WTC11 (cell line): ENCODE results near the gene F10. TPM values are rescaled to one million over a fixed set of nuclear protein-coding genes. Genes with fewer than 3 reads are reported as not detected.

Experiments
- ATAC-seq: fragments of 200-7000 bp; cut with Tn5 transposase; 2 replicates; pipeline ENCODE4 v1.10.0; 2021; ENCODE audit warnings: mild to moderate bottlenecking, moderate library complexity
- CTCF ChIA-PET: fragments of 300-600 bp; sonication (Branson Sonifier 250); formaldehyde crosslinking; loops from one replicate; lab custom pipeline; 2021; ENCODE audit warnings: antibody characterized with exemption; lab: Charles Lee
- POLR2A ChIA-PET: fragments of 350-600 bp; sonication (Branson Sonifier 250); formaldehyde crosslinking; loops from one replicate; lab custom pipeline; 2021; ENCODE audit warnings: antibody characterized with exemption; lab: Charles Lee
- DNase-seq: peaks from one replicate; pipeline ENCODE4 v3.0.0; 2021; ENCODE audit warnings: low spot score
- H3K27ac Mint-ChIP-seq: 2 replicates; pipeline ENCODE4 v1.8.0; 2021; ENCODE audit warnings: mixed read lengths
- H3K27me3 Mint-ChIP-seq: 2 replicates; pipeline ENCODE4 v1.8.0; 2021; ENCODE audit warnings: low read depth, mild to moderate bottlenecking, moderate library complexity, mixed read lengths
- H3K36me3 Mint-ChIP-seq: 2 replicates; pipeline ENCODE4 v1.8.0; 2021; ENCODE audit warnings: mixed read lengths
- H3K4me1 Mint-ChIP-seq: 2 replicates; pipeline ENCODE4 v1.8.0; 2022; ENCODE audit warnings: mixed read lengths
- H3K4me3 Mint-ChIP-seq: 2 replicates; pipeline ENCODE4 v1.8.0; 2021; ENCODE audit warnings: mild to moderate bottlenecking, moderate library complexity, mixed read lengths
- H3K9me3 Mint-ChIP-seq: 2 replicates; pipeline ENCODE4 v1.8.0; 2021; ENCODE audit warnings: mixed read lengths
- AR ChIP-seq: fragments of 250-450 bp; sonication (Bioruptor Pico); IDR thresholded peaks from 2 replicates; pipeline ENCODE4 v1.9.0; 2021; ENCODE audit warnings: mild to moderate bottlenecking
- CDX4 ChIP-seq: fragments of 250-450 bp; sonication (Bioruptor Pico); IDR thresholded peaks from 2 replicates; pipeline ENCODE4 v1.9.0; 2021; ENCODE audit warnings: moderate library complexity, mild to moderate bottlenecking, inconsistent platforms, borderline replicate concordance
- CREM ChIP-seq: sonication (generic); formaldehyde crosslinking; IDR thresholded peaks from 2 replicates; pipeline ENCODE4 v1.8.1; 2022; ENCODE audit warnings: mild to moderate bottlenecking, missing genetic modification reagents, moderate library complexity
- ESRRA ChIP-seq: sonication (generic); formaldehyde crosslinking; IDR thresholded peaks from 2 replicates; pipeline ENCODE4 v1.8.1; 2022; ENCODE audit warnings: mild to moderate bottlenecking, missing genetic modification reagents, borderline replicate concordance
- FOXP1 ChIP-seq: sonication (generic); formaldehyde crosslinking; IDR thresholded peaks from 2 replicates; pipeline ENCODE4 v1.8.0; 2022; ENCODE audit warnings: missing genetic modification reagents, mild to moderate bottlenecking, moderate library complexity, borderline replicate concordance
- GABPB1 ChIP-seq: sonication (generic); formaldehyde crosslinking; IDR thresholded peaks from 2 replicates; pipeline ENCODE4 v1.8.1; 2023; ENCODE audit warnings: mild to moderate bottlenecking, missing genetic modification reagents
- MLX ChIP-seq: sonication (generic); formaldehyde crosslinking; IDR thresholded peaks from 2 replicates; pipeline ENCODE4 v1.8.1; 2023; ENCODE audit warnings: mild to moderate bottlenecking, missing genetic modification reagents, moderate library complexity
- MXD4 ChIP-seq: fragments of 250-450 bp; sonication (Bioruptor Pico); IDR thresholded peaks from 2 replicates; pipeline ENCODE4 v1.8.0; 2021; ENCODE audit warnings: mild to moderate bottlenecking, moderate library complexity, borderline replicate concordance
- NFE2L1 ChIP-seq: sonication (generic); formaldehyde crosslinking; IDR thresholded peaks from 2 replicates; pipeline ENCODE4 v1.8.1; 2023; ENCODE audit warnings: missing genetic modification reagents
- PRRX2 ChIP-seq: fragments of 250-450 bp; sonication (Bioruptor Pico); IDR thresholded peaks from 2 replicates; pipeline ENCODE4 v1.8.0; 2021; ENCODE audit warnings: mild to moderate bottlenecking
- RELA ChIP-seq: sonication (generic); formaldehyde crosslinking; IDR thresholded peaks from 2 replicates; pipeline ENCODE4 v1.8.1; 2022; ENCODE audit warnings: missing genetic modification reagents, mild to moderate bottlenecking, borderline replicate concordance
- ZNF138 ChIP-seq: sonication (generic); formaldehyde crosslinking; conservative IDR thresholded peaks from 2 replicates; pipeline ENCODE4 v1.8.1; 2022; ENCODE audit warnings: mild to moderate bottlenecking, moderate library complexity, missing genetic modification reagents
- ZNF423 ChIP-seq: fragments of 250-450 bp; sonication (Bioruptor Pico); IDR thresholded peaks from 2 replicates; pipeline ENCODE4 v2.1.2; 2022; ENCODE audit warnings: mild to moderate bottlenecking, moderate library complexity
- total RNA-seq: library from RNA; stranded (reverse); gene quantifications from 3 replicates; pipeline ENCODE4 v1.2.3, GENCODE V29; 2021
- TF ChIP-seq, protein P1 (sequence below): sonication (generic); formaldehyde crosslinking; IDR thresholded peaks from 2 replicates; pipeline ENCODE4 v1.8.1; 2023; ENCODE audit warnings: mild to moderate bottlenecking, missing genetic modification reagents, moderate library complexity
- TF ChIP-seq, protein P2 (sequence below): sonication (generic); formaldehyde crosslinking; IDR thresholded peaks from 2 replicates; pipeline ENCODE4 v1.8.1; 2022; ENCODE audit warnings: low read depth, missing genetic modification reagents, borderline replicate concordance
- TF ChIP-seq, protein P3 (sequence below): sonication (generic); formaldehyde crosslinking; conservative IDR thresholded peaks from 2 replicates; pipeline ENCODE4 v1.8.1; 2023; ENCODE audit warnings: mild to moderate bottlenecking, low read depth, missing genetic modification reagents, moderate library complexity

The F10 gene
- total RNA-seq, 1 experiment from 2014 or later, result 0.87 TPM

DNA sequence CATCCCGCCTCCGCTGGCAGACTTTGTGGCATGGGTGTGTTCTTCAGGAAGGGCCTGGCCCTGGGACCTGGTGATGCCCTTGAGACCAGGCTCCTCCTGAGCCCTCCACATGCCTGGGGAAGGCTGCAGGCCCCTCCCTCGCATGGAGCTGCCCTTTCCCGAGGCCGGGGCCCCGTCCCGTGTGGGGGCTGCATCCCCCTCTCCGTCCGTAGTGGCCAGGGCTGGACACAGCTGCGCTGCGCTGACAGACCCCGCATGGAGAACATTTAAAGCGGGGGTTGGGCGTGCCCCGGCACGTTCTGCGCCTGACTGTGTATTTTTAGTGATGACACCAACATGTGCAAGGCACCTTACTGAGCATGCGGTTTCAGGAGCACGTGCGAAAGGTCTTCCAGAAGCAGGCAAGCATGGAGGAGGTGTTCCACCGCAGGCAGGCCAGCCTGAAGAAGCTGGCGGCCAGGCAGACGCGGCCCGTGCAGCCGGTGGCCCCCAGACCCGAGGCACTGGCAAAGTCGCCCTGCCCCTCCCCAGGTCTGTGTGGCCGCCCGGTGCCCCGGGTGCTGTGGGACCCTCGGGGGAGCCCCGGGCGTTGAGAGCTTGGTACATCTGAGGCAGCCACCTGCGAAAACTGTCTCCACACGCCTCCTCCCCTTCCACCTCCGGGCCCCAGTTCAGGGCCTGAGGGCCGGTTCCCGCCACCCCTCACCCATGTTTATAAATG lies 45.8 kb upstream of the F10 start:
- no peaks in the 10 kb centered on the region for H3K9me3 Mint-ChIP-seq
- no peaks in the 10 kb centered on the region for H3K27me3 Mint-ChIP-seq
- ATAC-seq, result no peak
- CTCF ChIA-PET, result interaction anchor here (1.5 to 3.4 kb wide), 2 partner anchors 9 to 47 kb away, joined by 4 to 17 read pairs; no protein-coding TSS in a partner anchor
- no peaks in the 10 kb centered on the region for H3K36me3 Mint-ChIP-seq
- TF ChIP-seq ESRRA, result no peak
- H3K4me3 Mint-ChIP-seq, result no peak overlapping the region
- DNase-seq, result no peak
- H3K27ac Mint-ChIP-seq, result peak overlapping the region; percentile 83; the same call in 1 of the 2 replicates
- no peaks in the 10 kb centered on the region for H3K4me1 Mint-ChIP-seq
- POLR2A ChIA-PET, result no interaction called here

GRCh38 chr13:113077566-113077952 lies 45.0 kb upstream of the F10 start:
- DNase-seq (no peak), ATAC-seq (no peak)
- CTCF ChIA-PET, result interaction anchor here (1.5 to 3.4 kb wide), 2 partner anchors 8 to 48 kb away, joined by 4 to 17 read pairs; no protein-coding TSS in a partner anchor
- TF ChIP-seq GABPB1 (CRISPR knock-in tag), result no peak
- TF ChIP-seq, protein P1, sequence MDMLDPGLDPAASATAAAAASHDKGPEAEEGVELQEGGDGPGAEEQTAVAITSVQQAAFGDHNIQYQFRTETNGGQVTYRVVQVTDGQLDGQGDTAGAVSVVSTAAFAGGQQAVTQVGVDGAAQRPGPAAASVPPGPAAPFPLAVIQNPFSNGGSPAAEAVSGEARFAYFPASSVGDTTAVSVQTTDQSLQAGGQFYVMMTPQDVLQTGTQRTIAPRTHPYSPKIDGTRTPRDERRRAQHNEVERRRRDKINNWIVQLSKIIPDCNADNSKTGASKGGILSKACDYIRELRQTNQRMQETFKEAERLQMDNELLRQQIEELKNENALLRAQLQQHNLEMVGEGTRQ (CRISPR knock-in tag), result no peak
- no peak for TF ChIP-seq PRRX2 (CRISPR knock-in tag)
- no peak for TF ChIP-seq ZNF138
- TF ChIP-seq, protein P2, sequence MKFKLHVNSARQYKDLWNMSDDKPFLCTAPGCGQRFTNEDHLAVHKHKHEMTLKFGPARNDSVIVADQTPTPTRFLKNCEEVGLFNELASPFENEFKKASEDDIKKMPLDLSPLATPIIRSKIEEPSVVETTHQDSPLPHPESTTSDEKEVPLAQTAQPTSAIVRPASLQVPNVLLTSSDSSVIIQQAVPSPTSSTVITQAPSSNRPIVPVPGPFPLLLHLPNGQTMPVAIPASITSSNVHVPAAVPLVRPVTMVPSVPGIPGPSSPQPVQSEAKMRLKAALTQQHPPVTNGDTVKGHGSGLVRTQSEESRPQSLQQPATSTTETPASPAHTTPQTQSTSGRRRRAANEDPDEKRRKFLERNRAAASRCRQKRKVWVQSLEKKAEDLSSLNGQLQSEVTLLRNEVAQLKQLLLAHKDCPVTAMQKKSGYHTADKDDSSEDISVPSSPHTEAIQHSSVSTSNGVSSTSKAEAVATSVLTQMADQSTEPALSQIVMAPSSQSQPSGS (CRISPR knock-in tag), result no peak
- TF ChIP-seq MLX (CRISPR knock-in tag), result no peak
- TF ChIP-seq MXD4 (CRISPR knock-in tag), result no peak
- no peak for TF ChIP-seq CREM (CRISPR knock-in tag)
- TF ChIP-seq RELA (CRISPR knock-in tag), result no peak
- TF ChIP-seq, protein P3, sequence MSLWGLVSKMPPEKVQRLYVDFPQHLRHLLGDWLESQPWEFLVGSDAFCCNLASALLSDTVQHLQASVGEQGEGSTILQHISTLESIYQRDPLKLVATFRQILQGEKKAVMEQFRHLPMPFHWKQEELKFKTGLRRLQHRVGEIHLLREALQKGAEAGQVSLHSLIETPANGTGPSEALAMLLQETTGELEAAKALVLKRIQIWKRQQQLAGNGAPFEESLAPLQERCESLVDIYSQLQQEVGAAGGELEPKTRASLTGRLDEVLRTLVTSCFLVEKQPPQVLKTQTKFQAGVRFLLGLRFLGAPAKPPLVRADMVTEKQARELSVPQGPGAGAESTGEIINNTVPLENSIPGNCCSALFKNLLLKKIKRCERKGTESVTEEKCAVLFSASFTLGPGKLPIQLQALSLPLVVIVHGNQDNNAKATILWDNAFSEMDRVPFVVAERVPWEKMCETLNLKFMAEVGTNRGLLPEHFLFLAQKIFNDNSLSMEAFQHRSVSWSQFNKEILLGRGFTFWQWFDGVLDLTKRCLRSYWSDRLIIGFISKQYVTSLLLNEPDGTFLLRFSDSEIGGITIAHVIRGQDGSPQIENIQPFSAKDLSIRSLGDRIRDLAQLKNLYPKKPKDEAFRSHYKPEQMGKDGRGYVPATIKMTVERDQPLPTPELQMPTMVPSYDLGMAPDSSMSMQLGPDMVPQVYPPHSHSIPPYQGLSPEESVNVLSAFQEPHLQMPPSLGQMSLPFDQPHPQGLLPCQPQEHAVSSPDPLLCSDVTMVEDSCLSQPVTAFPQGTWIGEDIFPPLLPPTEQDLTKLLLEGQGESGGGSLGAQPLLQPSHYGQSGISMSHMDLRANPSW (CRISPR knock-in tag), result no peak
- TF ChIP-seq NFE2L1 (CRISPR knock-in tag), result no peak
- no peak for TF ChIP-seq FOXP1 (CRISPR knock-in tag)
- no peak for TF ChIP-seq ZNF423 (CRISPR knock-in tag)
- TF ChIP-seq ESRRA, result no peak
- no peak for TF ChIP-seq CDX4 (CRISPR knock-in tag)
- TF ChIP-seq AR (CRISPR knock-in tag), result no peak
- H3K27me3 Mint-ChIP-seq, result no peaks in the 10 kb centered on the region
- no peaks in the 10 kb centered on the region for H3K36me3 Mint-ChIP-seq
- no peak overlapping the region for H3K4me3 Mint-ChIP-seq
- H3K27ac Mint-ChIP-seq, result peak overlapping the region; percentile 83
- POLR2A ChIA-PET, result no interaction called here
- H3K9me3 Mint-ChIP-seq, result no peaks in the 10 kb centered on the region
- no peaks in the 10 kb centered on the region for H3K4me1 Mint-ChIP-seq
